Stimulated activated memory B cell treated with anti-CD40 and anti-IgM and Interleukin-4, amounts not matched to agents 10 μg/mL and 1 μg/mL and 100 μg/mL, for 72 hours (primary cell): ENCODE data around the gene KIAA1328.

Source experiments
- ATAC-seq: fragments of 150-1000 bp; cut with Tn5 transposase; 2 replicates; pipeline ENCODE4 v1.10.0; 2021
- H3K27ac Mint-ChIP-seq: one replicate; pipeline ENCODE4 v1.8.0; 2022; ENCODE audit warnings: mild to moderate bottlenecking, mixed read lengths
- H3K27me3 Mint-ChIP-seq: one replicate; pipeline ENCODE4 v1.8.0; 2022; ENCODE audit warnings: mixed read lengths
- H3K36me3 Mint-ChIP-seq: one replicate; pipeline ENCODE4 v1.8.0; 2022; ENCODE audit warnings: mixed read lengths
- H3K4me1 Mint-ChIP-seq: one replicate; pipeline ENCODE4 v1.8.0; 2022; ENCODE audit warnings: mixed read lengths
- H3K4me3 Mint-ChIP-seq: one replicate; pipeline ENCODE4 v1.8.0; 2022; ENCODE audit warnings: mild to moderate bottlenecking, moderate library complexity, mixed read lengths
- H3K9me3 Mint-ChIP-seq: one replicate; pipeline ENCODE4 v1.8.0; 2022; ENCODE audit warnings: mixed read lengths

Gene KIAA1328

DNA sequence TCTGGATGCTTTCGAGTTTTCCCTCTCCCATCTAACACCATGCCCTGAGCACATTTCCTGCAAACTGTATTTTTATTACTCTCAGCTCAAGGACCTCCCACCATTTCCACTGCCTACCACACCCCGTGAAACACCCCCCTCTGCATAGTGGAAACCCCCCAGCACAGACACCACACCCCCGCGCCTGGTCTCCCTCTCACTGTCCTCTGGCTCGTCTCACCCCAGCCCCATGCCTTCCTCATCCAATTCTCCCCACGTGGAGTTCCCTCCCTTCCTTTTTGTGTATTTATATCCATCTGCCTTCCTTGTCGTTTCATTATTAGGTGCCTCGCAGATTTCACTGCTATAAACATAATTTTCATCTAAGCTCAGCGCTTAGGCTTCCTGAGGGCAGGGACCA lies 429.2 kb downstream of the KIAA1328 start:
- Mint-ChIP-seq H3K27me3 (peaks cover 71% of the 10 kb centered on the region), H3K4me3 (no peak overlapping the region), H3K36me3 (no peaks in the 10 kb centered on the region), H3K9me3 (no peaks in the 10 kb centered on the region), H3K27ac (no peak overlapping the region), H3K4me1 (peaks cover 7% of the 10 kb centered on the region)
- ATAC-seq = no peak

DNA sequence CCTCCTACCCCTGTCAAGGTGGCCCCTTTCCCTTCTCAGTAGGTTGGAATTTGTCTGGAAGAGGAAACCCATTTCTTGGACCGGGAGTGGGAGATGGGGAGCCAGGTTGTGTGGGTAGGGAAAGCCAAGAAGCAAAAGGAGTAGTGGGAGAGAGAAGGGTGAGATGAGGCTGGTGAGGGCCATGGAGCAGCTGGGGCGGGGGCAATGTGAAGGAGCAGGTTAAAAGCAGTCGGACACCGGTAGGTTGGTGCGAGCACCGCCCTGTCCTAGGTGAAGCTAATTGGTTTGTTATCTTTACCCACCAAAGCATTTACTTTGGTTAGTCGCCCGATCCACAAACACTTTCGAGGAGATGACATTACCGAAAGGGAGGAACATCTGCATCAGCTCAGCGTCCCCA lies 429.9 kb downstream of the KIAA1328 start:
- H3K27me3 Mint-ChIP-seq = peaks cover 70% of the 10 kb centered on the region
- H3K4me1 Mint-ChIP-seq = peaks cover 7% of the 10 kb centered on the region
- no peaks in the 10 kb centered on the region for H3K9me3 Mint-ChIP-seq

DNA sequence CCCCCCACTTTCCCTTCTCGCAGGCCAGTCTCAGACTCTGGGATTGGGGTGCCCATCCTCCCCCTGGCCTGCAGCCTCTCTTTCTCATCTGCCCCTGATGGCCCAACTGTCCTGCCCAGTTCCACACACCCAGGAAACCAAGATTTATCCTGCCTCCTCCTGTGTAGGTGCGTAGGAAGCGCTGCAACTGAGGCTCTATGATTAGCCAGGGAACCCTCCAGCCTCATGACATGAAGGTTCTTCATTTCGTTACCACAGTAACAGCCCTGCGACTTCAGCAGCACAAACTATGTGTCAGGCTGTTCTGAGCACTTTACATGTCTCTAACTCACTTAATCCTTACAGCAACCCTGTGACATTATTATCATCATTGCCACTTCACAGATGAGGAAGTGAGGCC lies 430.8 kb downstream of the KIAA1328 start:
- Mint-ChIP-seq H3K27ac (no peak overlapping the region), H3K36me3 (no peaks in the 10 kb centered on the region), H3K4me1 (peaks cover 3% of the 10 kb centered on the region), H3K9me3 (peaks cover 2% of the 10 kb centered on the region), H3K4me3 (no peak overlapping the region), H3K27me3 (peaks cover 65% of the 10 kb centered on the region)
- ATAC-seq = no peak

More for the DNA sequence above, 429.9 kb downstream of the KIAA1328 start:
- Mint-ChIP-seq H3K4me3 (no peak overlapping the region), H3K36me3 (no peaks in the 10 kb centered on the region), H3K27ac (no peak overlapping the region)
- ATAC-seq = no peak

DNA sequence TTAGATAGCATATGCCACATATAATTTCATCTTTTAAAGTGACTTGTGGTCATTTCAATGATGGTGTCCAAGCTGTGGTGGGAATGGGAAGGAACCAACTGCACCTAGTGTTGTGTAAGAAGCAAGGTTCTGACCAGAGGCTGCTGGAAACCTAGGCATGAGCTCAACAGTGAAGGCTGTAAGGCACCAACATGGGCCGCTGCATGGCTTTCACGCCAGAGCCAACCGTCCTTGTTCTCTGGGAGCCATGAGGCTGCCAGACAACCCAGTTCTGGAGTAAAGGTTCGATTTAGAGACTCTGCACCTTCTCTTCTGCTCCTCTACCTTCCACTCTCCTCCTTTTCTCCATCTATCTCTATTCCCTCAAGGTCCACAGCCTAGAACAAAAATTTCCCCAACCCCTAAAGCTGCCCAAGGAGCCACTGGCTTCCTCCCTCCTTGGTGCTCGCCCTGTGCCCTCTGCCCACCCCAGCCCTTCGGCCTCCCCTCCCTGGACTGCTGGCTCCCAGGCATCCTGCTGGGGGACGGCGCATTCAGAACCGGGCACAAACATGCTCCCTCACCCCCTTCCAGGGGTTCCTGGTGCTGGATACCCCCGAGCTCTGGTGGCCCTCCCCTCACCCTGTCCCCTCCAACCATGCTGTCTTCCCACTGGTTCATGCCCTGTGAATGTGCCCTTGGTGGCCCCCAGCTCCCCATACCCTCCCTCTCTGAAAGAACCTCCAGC lies 431.6 kb downstream of the KIAA1328 start:
- H3K36me3 Mint-ChIP-seq = no peaks in the 10 kb centered on the region
- H3K9me3 Mint-ChIP-seq = peaks cover 6% of the 10 kb centered on the region
- H3K27ac Mint-ChIP-seq = no peak overlapping the region
- no peak for ATAC-seq
- no peaks in the 10 kb centered on the region for H3K4me1 Mint-ChIP-seq
- H3K4me3 Mint-ChIP-seq = no peak overlapping the region
- H3K27me3 Mint-ChIP-seq = peaks cover 57% of the 10 kb centered on the region

DNA sequence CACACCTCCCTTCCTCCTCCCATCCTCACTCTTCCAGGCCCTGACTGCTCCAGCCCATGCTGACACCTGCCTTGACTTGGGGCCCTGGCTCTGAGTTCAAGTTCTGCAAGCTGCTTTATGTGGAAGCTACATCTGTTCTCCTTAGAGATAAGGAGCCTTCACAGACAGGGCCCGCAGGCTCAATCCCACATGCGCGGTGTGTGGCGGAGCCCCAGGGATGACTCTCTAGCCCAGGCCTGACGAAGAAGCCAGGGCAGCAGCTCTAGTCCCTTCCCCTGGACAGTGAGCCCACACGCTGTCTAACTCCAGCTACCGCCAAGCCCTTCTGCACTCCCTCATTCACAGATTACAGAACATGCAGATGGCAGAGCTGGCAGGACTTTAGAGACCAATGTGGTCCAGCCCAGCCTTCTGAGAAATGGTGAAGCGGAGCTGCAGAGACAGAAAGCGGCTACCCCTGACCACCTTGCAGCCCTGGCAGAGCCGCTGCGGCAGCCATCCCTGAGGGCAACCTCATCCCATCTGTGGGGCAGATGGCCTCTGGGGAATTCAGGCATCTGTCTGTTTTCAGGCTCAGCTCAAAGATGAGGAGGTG lies 432.4 kb downstream of the KIAA1328 start:
- Mint-ChIP-seq H3K27ac (no peak overlapping the region), H3K4me1 (no peaks in the 10 kb centered on the region), H3K36me3 (no peaks in the 10 kb centered on the region), H3K4me3 (no peak overlapping the region), H3K27me3 (peaks cover 49% of the 10 kb centered on the region), H3K9me3 (peaks cover 6% of the 10 kb centered on the region)
- no peak for ATAC-seq

DNA sequence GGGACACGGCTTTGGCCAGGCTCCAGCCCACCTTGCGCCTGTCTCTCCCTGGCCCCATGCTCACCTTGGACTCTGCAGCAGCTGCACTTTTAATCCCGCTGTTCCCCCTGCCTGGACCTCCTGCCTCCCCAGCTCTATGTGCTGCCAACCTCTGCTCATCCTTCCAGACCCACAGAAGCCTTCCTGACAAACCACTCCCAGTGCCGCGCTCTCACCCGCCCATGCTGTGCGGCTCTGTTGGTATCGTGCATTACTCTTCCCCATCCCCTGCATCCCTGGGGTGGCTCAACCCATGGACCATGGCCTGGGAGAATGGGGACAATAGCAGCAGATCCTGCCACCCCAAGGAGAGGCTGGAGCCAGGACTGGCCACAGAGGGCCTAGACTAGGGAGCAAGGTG lies 433.1 kb downstream of the KIAA1328 start:
- Mint-ChIP-seq H3K9me3 (peaks cover 6% of the 10 kb centered on the region), H3K4me3 (no peak overlapping the region)

DNA sequence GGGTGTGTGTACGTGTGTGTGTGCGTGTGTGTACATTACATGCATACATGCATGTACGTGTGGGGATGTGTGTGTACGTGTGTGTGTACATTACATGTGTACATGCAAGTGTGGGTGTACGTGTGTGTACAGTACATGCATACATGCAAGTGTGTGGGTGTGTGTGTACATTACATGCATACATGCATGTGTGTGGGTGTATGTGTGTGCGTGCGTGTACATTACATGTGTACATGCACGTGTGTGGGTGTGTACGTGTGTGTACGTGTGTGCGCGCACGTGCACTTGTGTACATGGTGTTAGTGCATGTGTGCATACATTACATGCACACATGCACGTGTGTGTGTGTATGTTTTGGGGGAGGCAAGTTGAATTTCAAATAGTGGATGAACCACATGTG lies 436.0 kb downstream of the KIAA1328 start:
- peaks cover 6% of the 10 kb centered on the region for H3K9me3 Mint-ChIP-seq

More for the DNA sequence above, 433.1 kb downstream of the KIAA1328 start:
- Mint-ChIP-seq H3K27me3 (peaks cover 42% of the 10 kb centered on the region), H3K4me1 (no peaks in the 10 kb centered on the region), H3K36me3 (no peaks in the 10 kb centered on the region), H3K27ac (no peak overlapping the region)
- no peak for ATAC-seq

DNA sequence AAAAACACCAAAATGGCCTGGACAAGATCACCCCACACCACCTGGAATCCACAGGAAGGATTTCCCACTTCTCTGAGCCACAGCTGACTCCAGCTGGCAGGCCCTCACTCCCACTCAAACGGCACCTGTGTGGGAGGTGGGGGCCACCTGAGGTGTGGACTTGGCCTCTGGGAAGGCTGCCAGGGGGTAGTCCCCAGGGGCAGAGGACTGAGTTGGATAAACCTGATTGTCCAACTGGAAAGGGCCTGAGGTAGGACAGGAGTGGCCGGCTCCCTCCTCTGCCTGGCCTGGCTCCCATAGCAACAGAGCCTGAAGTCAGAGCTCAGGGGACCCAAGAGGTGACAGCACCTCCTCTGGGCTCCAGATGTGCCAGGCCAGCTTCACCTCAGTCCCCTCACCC lies 436.5 kb downstream of the KIAA1328 start:
- Mint-ChIP-seq H3K9me3 (peaks cover 6% of the 10 kb centered on the region), H3K27me3 (peaks cover 22% of the 10 kb centered on the region), H3K4me3 (no peak overlapping the region), H3K36me3 (no peaks in the 10 kb centered on the region), H3K4me1 (peaks cover 4% of the 10 kb centered on the region), H3K27ac (no peak overlapping the region)
- ATAC-seq = no peak

More for the DNA sequence above, 436.0 kb downstream of the KIAA1328 start:
- no peak overlapping the region for H3K4me3 Mint-ChIP-seq
- no peak for ATAC-seq
- H3K27ac Mint-ChIP-seq = no peak overlapping the region
- peaks cover 4% of the 10 kb centered on the region for H3K4me1 Mint-ChIP-seq
- no peaks in the 10 kb centered on the region for H3K36me3 Mint-ChIP-seq
- H3K27me3 Mint-ChIP-seq = peaks cover 22% of the 10 kb centered on the region

DNA sequence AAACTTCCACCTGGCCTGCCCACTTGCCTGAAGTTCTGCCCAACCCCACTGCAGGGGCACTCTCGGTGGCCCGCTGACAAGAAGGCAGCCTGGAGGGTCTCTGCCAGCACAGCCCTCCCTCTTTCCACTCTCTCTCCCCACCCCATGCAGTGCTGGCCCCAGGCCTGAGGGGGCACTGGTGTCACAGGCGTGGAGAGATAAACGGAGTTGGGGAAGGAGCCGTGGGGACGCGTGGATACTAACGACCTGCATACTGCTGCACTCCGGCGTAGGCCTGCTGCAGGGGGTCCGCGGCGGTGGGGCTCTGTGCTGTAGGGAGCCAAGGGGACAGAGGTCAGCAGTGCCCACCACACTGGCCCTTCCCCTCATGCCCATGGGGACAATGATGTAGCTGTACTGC lies 437.4 kb downstream of the KIAA1328 start:
- no peak overlapping the region for H3K27ac Mint-ChIP-seq
- peaks cover 4% of the 10 kb centered on the region for H3K4me1 Mint-ChIP-seq
- H3K36me3 Mint-ChIP-seq = no peaks in the 10 kb centered on the region
- peaks cover 17% of the 10 kb centered on the region for H3K27me3 Mint-ChIP-seq
- ATAC-seq = no peak
- H3K4me3 Mint-ChIP-seq = no peak overlapping the region
- H3K9me3 Mint-ChIP-seq = peaks cover 6% of the 10 kb centered on the region

DNA sequence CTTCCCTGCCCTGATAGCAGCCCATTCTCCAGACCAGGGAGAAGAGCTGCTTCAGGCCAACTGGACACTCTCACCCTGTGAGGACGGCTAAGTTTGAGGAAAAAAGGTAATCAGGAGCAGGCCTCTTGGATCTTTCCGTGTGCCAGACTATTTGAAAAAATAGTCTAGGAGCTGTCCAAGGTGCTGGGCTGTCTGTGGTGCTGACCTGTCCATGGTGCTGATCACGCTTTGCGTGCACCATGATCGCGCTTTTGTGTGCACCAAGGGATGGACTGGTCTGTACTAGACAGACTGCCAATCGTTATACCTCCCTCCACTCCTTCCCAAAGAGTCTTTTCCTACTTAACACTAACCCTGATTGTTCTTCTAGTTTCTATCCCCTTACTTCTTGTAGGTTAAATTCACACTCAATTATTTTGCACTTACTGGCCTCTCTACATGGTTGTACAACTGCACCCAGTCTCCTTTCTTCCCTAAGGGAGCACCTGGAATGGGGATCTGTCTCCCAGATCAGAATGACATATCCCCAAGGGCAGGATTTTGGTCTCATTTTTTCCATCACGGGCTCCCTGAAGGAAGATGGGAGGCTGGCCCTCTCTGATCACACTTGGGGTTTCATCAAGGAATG lies 441.2 kb downstream of the KIAA1328 start:
- ATAC-seq = no peak
- no peak overlapping the region for H3K27ac Mint-ChIP-seq
- peaks cover 4% of the 10 kb centered on the region for H3K4me1 Mint-ChIP-seq
- H3K36me3 Mint-ChIP-seq = no peaks in the 10 kb centered on the region
- no peak overlapping the region for H3K4me3 Mint-ChIP-seq
- H3K9me3 Mint-ChIP-seq = no peaks in the 10 kb centered on the region
- H3K27me3 Mint-ChIP-seq = peaks cover 14% of the 10 kb centered on the region

DNA sequence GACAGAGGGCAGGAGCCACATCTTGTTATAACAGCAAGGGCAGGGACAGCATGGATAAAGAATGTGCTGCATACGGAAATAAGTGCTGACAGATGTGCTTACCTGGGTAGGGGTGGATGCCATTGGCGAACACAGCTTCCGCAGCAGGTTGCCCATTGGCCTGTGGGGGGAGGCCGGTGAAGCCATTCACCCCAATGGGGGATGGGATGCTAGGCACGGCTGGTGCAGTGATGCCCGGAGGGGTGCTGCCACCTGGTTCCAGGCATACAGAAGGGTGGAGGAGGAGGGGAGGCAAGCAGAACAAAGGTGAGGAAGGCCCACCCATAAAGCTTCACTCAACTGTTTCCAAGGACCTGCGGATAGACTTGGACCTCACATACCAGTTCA lies 441.7 kb downstream of the KIAA1328 start:
- Mint-ChIP-seq H3K4me1 (peaks cover 4% of the 10 kb centered on the region), H3K27me3 (peaks cover 19% of the 10 kb centered on the region), H3K9me3 (no peaks in the 10 kb centered on the region), H3K36me3 (no peaks in the 10 kb centered on the region), H3K27ac (no peak overlapping the region), H3K4me3 (no peak overlapping the region)
- ATAC-seq = no peak

DNA sequence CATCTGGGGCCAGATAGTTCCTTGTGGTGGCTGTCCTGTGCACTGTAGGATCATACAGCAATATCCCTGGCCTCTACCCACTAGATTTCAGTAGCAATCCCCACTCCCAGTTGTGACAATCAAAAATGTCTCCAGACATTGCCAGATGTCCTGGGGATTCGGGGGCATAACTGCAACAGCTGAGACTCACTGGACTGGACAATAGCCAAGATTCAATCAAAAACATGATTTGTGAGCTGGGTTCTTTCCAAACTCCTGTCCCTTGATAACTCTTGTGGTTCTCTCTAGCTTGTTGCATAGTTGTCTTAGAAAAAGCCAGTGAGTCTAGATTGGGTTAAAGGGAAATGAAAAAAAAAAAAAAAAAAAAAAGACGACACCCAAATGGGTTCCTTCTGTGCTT lies 443.3 kb downstream of the KIAA1328 start:
- H3K4me1 Mint-ChIP-seq = peaks cover 4% of the 10 kb centered on the region
- no peak overlapping the region for H3K4me3 Mint-ChIP-seq
- H3K36me3 Mint-ChIP-seq = no peaks in the 10 kb centered on the region
- ATAC-seq = no peak
- no peak overlapping the region for H3K27ac Mint-ChIP-seq
- H3K9me3 Mint-ChIP-seq = peaks cover 2% of the 10 kb centered on the region
- H3K27me3 Mint-ChIP-seq = peaks cover 32% of the 10 kb centered on the region

DNA sequence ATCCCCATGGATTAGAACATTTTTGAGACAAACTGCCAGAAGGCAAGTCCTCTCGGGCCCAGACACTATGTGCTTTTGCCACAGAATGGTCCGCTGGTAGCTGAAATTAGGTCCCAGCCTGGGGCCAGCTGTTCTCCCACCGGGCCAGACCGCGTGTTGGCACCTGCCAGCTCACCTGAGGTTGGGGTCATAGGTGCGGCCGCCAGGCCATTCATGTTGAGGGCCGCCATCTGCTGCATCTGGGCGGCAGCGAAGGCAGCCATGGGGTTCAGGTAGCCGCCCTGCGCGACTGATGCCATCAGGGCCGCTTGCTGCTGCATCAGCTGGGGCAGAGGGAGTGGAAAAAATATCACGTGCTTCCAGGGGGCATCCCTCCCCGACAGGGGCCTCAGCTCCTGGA lies 443.9 kb downstream of the KIAA1328 start:
- no peak overlapping the region for H3K27ac Mint-ChIP-seq
- no peaks in the 10 kb centered on the region for H3K36me3 Mint-ChIP-seq
- H3K9me3 Mint-ChIP-seq = peaks cover 2% of the 10 kb centered on the region
- ATAC-seq = no peak
- H3K4me1 Mint-ChIP-seq = peaks cover 4% of the 10 kb centered on the region
- H3K27me3 Mint-ChIP-seq = peaks cover 38% of the 10 kb centered on the region
- no peak overlapping the region for H3K4me3 Mint-ChIP-seq

DNA sequence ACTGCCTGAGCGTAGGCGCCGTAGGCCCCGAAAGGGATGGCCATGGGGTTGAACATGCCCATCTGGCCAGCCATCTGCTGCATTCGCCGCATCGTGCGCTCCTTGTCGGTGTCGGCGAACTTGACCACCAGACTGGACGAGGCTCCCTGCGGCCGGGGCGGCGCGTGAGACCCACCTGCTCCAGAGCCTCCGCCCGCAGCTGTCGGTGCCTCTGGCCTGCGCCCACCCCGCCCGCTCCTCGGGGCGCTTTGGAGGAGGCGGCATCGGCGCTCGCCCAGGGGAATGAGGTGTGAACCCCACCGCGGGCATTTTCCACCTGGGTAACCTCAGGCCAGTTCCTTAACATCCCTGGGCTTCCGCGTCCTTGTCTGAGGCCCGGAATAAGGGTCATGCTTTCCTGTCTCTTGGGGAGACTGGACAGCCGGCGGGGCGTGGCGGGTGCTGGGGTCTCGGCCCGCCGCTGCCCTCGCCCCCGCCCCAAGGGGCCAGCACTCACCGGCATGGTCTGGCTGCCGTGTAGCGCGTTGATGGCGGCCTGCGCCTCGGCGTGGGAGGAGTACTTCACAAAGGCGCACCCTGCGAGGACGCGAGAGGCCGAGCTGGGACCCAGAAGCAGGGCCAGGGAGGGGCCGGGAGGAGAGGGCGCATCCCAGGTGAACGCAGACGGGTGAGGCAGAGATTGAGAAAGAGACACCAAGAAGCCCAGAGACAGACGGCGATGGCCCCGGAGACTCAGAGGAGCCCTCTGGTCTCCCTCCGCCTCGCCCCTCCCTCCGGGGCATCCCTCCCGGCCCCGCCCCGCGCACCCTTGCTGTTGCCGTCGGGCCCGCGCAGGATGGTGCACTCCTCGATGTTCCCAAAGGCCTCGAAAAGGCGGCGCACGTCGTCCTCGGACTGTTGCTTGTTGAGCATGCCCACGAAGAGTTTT lies 445.6 kb downstream of the KIAA1328 start:
- H3K4me1 Mint-ChIP-seq = no peaks in the 10 kb centered on the region
- H3K9me3 Mint-ChIP-seq = peaks cover 2% of the 10 kb centered on the region
- peaks cover 55% of the 10 kb centered on the region for H3K27me3 Mint-ChIP-seq
- no peak overlapping the region for H3K27ac Mint-ChIP-seq
- H3K4me3 Mint-ChIP-seq = no peak overlapping the region
- no peaks in the 10 kb centered on the region for H3K36me3 Mint-ChIP-seq
- ATAC-seq = no peak

DNA sequence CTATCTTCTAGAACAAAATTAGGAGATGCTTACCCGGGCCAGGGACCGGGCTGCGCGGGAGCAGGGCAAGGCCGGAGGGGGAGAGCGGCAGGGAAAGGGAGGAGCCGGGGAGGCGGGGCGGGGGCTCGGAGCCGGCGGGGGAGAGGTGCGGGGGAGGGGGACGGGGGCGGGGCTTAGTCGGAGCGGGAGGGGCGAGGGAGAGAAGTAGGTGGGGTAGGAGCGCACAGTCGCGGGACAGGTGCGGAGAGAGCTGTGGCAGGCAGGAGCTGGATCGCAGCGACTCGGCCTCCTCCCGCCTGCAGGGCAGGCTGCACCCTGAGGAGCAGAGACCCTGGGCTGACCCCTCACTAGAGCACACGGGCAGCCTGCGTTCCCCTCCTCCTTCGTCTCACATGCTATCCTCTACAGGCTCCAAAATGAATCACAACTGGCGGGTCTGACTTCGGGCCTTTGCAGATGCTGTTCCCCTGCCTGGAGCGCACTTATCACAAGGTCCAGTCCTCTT lies 446.4 kb downstream of the KIAA1328 start:
- H3K27me3 Mint-ChIP-seq = peaks cover 56% of the 10 kb centered on the region
- H3K9me3 Mint-ChIP-seq = peaks cover 2% of the 10 kb centered on the region
- no peak overlapping the region for H3K27ac Mint-ChIP-seq
- H3K36me3 Mint-ChIP-seq = no peaks in the 10 kb centered on the region
- no peak for ATAC-seq
- H3K4me3 Mint-ChIP-seq = no peak overlapping the region
- no peaks in the 10 kb centered on the region for H3K4me1 Mint-ChIP-seq
